ENCODE results near the gene PDLIM7.
"Not testable (repeated sequence)": the region's sequence is repeated elsewhere in the genome, so short reads cannot be mapped to it uniquely, and the experiment has no call there.

The PDLIM7 gene, protein sequence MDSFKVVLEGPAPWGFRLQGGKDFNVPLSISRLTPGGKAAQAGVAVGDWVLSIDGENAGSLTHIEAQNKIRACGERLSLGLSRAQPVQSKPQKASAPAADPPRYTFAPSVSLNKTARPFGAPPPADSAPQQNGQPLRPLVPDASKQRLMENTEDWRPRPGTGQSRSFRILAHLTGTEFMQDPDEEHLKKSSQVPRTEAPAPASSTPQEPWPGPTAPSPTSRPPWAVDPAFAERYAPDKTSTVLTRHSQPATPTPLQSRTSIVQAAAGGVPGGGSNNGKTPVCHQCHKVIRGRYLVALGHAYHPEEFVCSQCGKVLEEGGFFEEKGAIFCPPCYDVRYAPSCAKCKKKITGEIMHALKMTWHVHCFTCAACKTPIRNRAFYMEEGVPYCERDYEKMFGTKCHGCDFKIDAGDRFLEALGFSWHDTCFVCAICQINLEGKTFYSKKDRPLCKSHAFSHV

DNA sequence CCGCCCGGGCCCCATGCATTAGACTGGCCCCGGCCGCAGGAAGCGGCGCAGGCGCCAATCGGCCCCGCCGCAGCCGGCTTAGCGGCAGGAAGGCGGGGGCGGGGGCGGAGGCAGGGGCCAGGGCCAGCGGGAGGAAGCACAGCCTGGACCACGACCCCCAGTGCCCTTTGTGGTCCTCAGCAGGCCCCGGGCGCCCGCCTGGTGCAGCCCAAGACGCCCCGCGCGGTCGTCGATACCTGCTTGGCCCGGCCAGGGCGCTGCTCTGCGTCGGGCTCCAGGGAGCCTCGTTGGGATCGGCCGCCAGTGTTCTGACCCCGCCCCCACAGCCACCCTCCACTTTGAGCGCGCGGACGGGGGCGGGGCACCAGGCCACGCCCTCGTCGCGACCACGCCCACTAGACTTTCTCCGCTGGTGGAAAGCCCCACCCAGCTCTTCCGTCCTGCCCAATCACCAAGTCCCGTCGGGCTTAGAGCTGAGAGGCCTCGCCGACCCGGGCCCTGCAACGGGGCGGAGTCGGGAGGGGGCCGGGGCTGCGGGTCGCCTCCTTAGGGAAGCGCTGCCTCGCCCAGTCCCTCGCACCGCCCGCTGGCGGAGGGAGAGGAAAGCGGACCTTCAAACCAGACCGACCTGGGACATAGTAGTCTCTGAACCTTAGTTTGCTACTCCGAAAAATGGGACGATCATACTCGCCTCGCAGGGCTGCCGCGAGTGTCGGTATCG lies at the start of gene PDLIM7:
Gene PDLIM7, minus strand, starts transcription at position 313 of the 721 bp plus-strand sequence. CDS start 1,092 bp downstream, outside the sequence.
- DNase-seq (ENCODE audit: low spot score) = peak; percentile 99

GRCh38 chr5:177546258-177546741 lies 48.9 kb upstream of the PDLIM7 start:
- DNase-seq (ENCODE audit: low spot score) = no peak

- no peak for DNase-seq (ENCODE audit: low spot score)
Measured at GRCh38 chr5:177545487-177546257, 48.3 kb upstream of the PDLIM7 start.

- DNase-seq (ENCODE audit: low spot score) = no peak
Measured at GRCh38 chr5:177542816-177543465, 45.5 kb upstream of the PDLIM7 start.

DNA sequence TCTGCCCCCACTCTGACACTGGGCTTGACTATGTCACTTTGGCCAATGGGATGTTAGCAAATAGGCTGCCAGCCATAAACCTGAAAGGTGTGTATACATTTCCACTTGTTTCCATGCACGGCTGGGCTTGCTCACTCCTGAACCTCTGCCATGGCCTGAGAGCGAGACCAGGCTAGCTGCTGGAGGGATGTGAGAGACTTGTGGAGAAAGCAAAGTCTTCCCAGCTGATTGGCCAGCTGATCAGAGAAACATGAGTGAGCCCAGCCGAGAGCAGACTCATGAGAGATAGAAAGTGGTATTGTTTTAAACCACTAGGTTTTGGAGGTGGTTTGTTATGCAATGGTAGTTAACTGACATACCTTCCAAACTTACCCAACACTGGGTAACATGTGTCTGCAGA lies 43.0 kb upstream of the PDLIM7 start:
- no peak for DNase-seq (ENCODE audit: low spot score)

DNA sequence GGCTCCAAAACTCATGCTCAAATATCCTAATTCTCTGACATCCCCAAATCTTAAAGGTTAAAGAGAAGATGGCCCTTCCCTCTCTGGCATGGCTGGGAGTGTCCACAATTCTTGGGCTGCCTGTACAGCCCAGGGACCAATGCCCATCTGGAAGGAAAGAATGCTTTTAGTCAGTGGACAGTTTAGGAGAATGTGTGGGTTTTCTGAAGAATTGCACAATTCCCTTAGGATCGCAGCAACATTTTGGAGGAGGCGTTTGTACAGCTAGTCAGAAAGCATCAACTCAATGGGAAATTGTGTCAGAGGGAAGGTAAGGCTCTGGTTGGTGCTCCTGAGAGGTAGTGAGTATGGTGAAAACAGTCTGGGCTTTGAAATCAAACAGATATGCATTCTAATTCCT lies 42.0 kb upstream of the PDLIM7 start:
- DNase-seq (ENCODE audit: low spot score) = no peak

DNA sequence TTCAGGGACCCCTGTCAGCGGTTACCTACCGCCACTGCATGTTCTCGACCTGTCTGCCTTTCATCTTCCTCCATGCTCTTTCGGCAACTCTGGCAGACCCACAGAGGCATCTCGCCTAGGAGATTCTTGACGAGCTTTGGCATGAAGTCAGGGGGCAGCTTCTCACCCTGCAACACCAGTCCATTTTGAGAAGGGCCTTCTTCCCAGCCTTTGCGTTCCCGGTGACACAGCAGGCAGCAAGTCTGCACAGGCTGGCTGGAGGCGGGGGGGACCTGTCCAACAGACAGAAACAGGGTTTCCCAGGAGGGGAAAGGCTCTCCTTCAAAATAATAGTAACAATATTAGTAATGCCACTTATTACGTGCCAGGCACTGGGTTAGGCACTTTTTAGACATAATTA lies 41.5 kb upstream of the PDLIM7 start:
- no peak for DNase-seq (ENCODE audit: low spot score)

DNA sequence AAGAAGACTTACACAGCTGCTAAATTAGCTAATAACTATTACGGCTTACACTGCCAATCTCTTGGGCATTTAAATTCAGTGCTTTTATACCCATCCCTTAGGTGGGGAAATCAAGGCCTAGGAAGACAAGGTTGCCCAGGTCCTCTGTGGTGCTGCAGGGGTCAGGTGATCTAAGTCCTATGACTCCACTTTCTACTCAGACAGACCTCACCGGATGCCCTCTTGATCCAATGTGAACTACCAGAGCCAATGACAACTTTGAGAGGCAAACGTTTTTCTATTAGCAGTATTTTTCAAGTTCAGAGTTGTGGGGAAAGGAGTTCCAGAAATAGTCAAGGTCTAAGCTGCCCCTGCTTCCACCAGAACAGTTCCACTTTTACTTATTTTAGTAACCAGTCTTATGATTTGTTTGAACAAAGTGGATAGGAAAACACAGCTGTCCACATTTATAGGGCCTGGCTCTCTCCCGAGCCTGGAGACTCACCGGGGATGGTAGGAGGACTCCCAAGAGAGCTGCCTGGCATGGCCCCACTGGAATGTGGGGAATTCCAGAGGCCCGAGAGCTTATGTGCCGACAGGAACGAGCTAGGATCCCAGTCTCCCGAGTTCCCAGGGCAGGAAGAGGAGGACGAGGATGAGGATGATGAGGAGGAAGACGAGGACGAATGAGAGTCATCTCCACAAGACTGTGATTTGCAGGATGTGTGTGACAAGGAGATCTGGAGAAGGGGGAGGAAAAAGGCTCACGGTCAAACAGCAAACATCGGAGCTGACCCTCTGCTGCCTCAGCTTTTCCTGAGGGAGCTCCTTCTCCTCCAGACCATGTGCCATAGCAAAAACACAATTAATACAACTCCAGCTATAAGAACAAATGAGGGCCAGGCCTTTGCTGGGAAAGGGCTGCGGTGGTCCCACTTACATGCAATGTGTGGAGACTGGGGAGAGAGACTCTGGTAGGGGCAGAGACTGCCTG lies 40.3 kb upstream of the PDLIM7 start:
- DNase-seq (ENCODE audit: low spot score) = no peak

GRCh38 chr5:177536386-177536785 lies 39.0 kb upstream of the PDLIM7 start:
- no peak for DNase-seq (ENCODE audit: low spot score)

GRCh38 chr5:177535125-177535524 lies 37.7 kb upstream of the PDLIM7 start:
- no peak for DNase-seq (ENCODE audit: low spot score)

DNA sequence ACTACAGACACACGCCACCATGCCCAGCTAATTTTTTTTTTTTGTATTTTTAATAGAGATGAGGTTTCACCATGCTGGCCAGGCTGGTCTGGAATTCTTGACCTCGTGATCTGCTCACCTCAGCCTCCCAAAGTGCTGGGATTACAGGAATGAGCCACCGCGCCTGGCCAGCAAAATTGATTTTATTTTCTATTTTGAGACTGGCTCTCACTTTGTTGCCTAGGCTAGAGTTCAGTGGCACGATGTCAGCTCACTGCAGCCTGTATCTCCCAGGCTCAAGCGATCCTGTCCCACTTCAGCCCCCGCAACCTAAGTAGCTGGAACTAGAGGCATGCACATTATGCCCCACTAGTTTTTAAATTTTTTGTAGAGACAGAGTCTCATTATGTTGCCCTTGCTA lies 37.0 kb upstream of the PDLIM7 start:
- DNase-seq (ENCODE audit: low spot score) = not testable (repeated sequence)

DNA sequence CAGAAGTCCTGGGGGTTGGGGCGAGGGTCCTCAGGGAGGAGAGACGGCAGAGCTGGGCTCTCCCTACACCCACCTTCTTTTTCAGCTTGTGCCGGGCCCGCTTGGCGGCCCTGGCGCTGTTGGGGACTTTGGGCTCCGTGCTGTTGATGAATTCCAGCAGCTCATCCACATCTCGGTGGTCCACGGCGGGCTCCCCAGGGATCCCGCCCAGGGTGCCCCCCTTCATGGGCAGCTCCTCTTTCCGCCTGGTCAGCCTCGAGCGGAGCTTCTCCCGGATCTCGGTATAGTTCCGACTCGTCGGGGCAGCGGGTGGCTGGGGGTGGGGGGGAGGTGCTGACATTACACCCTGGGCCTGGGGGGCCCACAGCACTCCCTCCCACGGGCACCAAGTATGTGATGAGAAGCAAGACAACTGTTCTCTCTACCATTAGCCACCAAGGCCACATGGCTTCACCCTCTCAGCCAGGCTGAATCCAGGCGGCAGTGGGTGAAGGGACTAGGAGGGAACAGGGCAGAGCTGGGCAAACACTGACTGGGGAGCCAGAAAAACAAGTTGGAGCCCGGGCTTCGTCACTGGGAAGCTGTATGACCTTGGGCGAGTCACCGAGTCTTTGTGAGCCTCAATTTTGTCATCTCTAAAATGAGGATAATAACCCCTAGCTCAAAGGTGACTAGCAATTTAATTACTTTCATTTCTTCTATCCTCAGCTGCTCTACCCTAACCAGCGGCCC lies 34.0 kb upstream of the PDLIM7 start:
- no peak for DNase-seq (ENCODE audit: low spot score)

- DNase-seq (ENCODE audit: low spot score) = no peak
Measured at GRCh38 chr5:177530638-177531037, 33.2 kb upstream of the PDLIM7 start.

DNA sequence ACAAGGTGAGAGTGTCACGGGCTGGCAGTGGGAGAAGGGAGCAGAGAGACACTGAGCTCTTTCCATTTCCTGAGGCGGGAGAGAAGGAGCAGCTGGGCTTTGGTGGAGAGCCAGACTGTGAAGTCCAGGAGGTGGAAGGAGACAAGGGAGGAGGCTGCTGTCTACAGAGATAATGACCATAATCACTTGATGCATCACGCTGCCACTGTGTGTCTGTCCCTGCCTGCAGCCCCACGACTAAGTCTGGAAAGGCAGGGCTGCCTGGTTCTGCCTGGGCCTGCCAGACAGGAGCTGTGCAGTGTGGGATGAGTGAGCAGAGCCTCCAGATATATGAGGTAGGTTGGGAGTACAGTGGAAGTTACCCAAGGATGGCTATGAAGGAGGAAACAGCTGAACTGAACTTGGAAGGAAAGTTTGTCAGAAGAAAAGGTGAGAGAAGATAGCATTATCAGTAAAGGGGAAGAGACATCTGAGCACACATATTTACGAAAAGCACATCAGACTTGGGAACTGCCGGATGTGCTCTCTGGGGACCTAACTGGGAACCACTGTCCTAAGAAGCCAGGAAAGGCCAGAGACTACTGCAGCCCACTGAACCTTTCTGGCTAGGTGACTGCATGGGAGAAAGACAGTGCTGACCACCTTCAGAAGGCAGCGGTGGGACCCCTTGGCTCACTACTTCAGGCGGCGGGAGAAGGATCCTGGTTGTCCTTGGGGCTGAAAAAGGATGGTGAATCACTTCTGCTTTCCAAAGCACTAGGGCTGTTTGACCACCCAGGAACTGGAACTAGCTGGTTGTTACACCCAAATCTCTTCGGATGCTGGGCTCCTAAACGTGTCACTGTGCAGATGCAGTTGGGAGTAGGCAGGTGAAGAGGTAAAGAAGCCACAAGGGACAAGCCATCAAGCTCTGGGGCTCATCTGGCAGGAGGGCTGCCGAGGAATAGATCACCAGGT lies 32.1 kb upstream of the PDLIM7 start:
- no peak for DNase-seq (ENCODE audit: low spot score)

DNA sequence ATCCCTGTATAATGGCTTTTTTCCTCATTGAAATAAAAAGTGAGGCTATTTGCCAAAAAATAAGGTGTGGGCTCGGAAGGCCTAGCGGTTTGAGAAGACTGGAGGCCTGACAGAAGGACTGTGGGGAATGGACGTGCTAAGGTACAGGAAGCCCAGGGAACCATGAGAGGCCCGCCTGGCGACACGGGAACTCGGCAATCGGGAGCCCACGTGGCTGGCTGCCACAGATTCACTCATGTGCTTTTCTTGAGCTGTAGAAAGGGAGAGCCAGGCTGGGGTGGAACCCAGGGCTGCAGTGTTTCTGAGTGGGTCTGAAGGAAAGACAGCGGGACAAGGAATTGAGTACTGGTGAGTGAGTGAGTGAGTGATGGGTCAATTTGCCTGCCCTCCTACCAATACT lies 31.2 kb upstream of the PDLIM7 start:
- no peak for DNase-seq (ENCODE audit: low spot score)

GRCh38 chr5:177527595-177527994 lies 30.2 kb upstream of the PDLIM7 start:
- DNase-seq (ENCODE audit: low spot score) = no peak

- DNase-seq (ENCODE audit: low spot score) = no peak
Measured at GRCh38 chr5:177526791-177527190, 29.4 kb upstream of the PDLIM7 start.

- DNase-seq (ENCODE audit: low spot score) = no peak
Measured at GRCh38 chr5:177526191-177526590, 28.8 kb upstream of the PDLIM7 start.

All from LoVo (cell line).